ENCODE data around the gene QSER1. TPM values are rescaled to one million over a fixed set of nuclear protein-coding genes. Genes with fewer than 3 reads are reported as not detected.
"Not testable (repeated sequence)": the region's sequence is repeated elsewhere in the genome, so short reads cannot be mapped to it uniquely, and the experiment has no call there.

The QSER1 gene
- total and polyA plus RNA-seq, 2 donors (not counting 1 experiment from before 2014, with no cell fraction given) = 9.6 to 17.2 TPM

DNA sequence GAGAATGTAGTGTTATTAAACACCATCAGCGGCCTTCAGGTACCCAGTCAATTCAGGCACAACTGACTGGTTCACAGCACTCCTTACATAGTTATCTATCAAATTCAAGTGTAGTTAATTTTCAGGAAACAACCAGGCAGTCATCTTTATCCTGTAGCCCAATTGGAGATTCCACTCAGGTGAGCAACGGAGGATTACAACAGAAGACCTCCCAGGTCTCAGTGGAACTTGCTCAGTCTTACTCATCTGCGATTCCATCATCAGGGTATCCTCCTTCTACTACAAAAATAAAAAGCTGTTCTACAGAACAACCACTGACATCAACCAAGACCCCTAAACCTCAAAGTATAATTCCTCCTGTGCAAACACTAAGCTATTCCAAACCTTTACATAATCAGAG, 39.6 kb downstream of the QSER1 start:
- no peak overlapping the region for H3K4me2 ChIP-seq (ENCODE audit: extremely low read depth, insufficient read depth, low read length)
- no peaks in the 10 kb centered on the region for H4K20me1 ChIP-seq (ENCODE audit: control insufficient read depth, extremely low read depth, insufficient read depth, low read length)
- peaks cover 7% of the 10 kb centered on the region for H3K36me3 ChIP-seq (ENCODE audit: control insufficient read depth, insufficient read depth, low read length)
- H3K9me3 ChIP-seq (ENCODE audit: control insufficient read depth, insufficient read depth, low read depth, low read length) = no peaks in the 10 kb centered on the region
- no peaks in the 10 kb centered on the region for H3K79me2 ChIP-seq (ENCODE audit: control insufficient read depth, insufficient read depth, low read length)
- no peak overlapping the region for H2AFZ ChIP-seq (ENCODE audit: low read length)
- H3K9ac ChIP-seq (ENCODE audit: insufficient read depth, low read length) = no peak overlapping the region
- H3K4me1 ChIP-seq (ENCODE audit: control insufficient read depth, extremely low read depth, insufficient read depth, low read length) = no peaks in the 10 kb centered on the region
- TF ChIP-seq EZH2 (IDR thresholded peaks at IDR 0.05; ENCODE audit: low read length, missing control alignments) = no peak
- TF ChIP-seq, protein P1, sequence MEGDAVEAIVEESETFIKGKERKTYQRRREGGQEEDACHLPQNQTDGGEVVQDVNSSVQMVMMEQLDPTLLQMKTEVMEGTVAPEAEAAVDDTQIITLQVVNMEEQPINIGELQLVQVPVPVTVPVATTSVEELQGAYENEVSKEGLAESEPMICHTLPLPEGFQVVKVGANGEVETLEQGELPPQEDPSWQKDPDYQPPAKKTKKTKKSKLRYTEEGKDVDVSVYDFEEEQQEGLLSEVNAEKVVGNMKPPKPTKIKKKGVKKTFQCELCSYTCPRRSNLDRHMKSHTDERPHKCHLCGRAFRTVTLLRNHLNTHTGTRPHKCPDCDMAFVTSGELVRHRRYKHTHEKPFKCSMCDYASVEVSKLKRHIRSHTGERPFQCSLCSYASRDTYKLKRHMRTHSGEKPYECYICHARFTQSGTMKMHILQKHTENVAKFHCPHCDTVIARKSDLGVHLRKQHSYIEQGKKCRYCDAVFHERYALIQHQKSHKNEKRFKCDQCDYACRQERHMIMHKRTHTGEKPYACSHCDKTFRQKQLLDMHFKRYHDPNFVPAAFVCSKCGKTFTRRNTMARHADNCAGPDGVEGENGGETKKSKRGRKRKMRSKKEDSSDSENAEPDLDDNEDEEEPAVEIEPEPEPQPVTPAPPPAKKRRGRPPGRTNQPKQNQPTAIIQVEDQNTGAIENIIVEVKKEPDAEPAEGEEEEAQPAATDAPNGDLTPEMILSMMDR (conservative IDR thresholded peaks at IDR 0.05 in 1 of 2, IDR thresholded peaks at IDR 0.05 in 1 of 2; ENCODE audit: low read depth in 1 of 2, low read length in 2 of 2) = no peak
- no peaks in the 10 kb centered on the region for H3K27me3 ChIP-seq (ENCODE audit: control insufficient read depth, insufficient read depth, low read length)
- no peak overlapping the region for H3K4me3 ChIP-seq (replicated peaks in 1 of 4; ENCODE audit: control extremely low read depth in 1 of 4, insufficient read depth in 1 of 4, low read depth in 3 of 4, low read length in 4 of 4)
- DNase-seq (ENCODE audit: low read depth in 2 of 2) = no peak
- no peak overlapping the region for H3K27ac ChIP-seq (ENCODE audit: insufficient read depth, low read length)

DNA sequence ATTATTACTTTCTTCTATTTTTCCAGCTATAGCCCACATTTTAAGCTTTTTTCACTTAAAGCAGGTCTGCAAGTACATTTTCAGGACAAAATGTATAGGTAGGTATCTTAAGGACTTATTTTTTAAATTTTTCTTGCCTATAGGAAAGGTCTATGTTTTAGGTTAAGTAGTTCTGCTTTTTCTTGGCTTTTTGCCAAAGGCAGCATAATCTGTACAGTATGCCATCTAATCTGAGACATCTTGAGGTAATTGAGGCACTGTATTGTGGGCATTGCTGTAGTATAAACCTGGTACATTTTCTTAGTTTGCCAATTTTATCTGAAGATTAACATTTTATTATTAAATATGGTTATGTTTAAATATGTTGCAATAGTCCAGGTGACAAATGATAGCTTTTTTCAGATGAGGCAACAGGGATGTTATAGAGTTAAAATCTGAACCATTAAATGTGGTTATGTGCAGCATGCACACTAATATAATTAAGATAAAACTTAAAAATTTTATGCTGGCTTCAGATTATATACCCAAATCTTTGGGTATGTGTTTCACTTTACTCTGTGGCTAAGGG, 42.9 kb downstream of the QSER1 start:
- H3K4me3 ChIP-seq (replicated peaks in 1 of 4; ENCODE audit: control extremely low read depth in 1 of 4, insufficient read depth in 1 of 4, low read depth in 3 of 4, low read length in 4 of 4) = no peak overlapping the region
- H3K4me2 ChIP-seq (ENCODE audit: extremely low read depth, insufficient read depth, low read length) = no peak overlapping the region
- TF ChIP-seq EZH2 (IDR thresholded peaks at IDR 0.05; ENCODE audit: low read length, missing control alignments) = no peak
- TF ChIP-seq, protein P1 (conservative IDR thresholded peaks at IDR 0.05 in 1 of 2, IDR thresholded peaks at IDR 0.05 in 1 of 2; ENCODE audit: low read depth in 1 of 2, low read length in 2 of 2) = no peak
- H4K20me1 ChIP-seq (ENCODE audit: control insufficient read depth, extremely low read depth, insufficient read depth, low read length) = no peaks in the 10 kb centered on the region
- H3K4me1 ChIP-seq (ENCODE audit: control insufficient read depth, extremely low read depth, insufficient read depth, low read length) = no peaks in the 10 kb centered on the region
- H3K27ac ChIP-seq (ENCODE audit: insufficient read depth, low read length) = no peak overlapping the region
- no peaks in the 10 kb centered on the region for H3K27me3 ChIP-seq (ENCODE audit: control insufficient read depth, insufficient read depth, low read length)
- DNase-seq (ENCODE audit: low read depth in 2 of 2) = peak in 1 of 2 donors; percentile 5
- H3K36me3 ChIP-seq (ENCODE audit: control insufficient read depth, insufficient read depth, low read length) = peaks cover 7% of the 10 kb centered on the region
- H3K9me3 ChIP-seq (ENCODE audit: control insufficient read depth, insufficient read depth, low read depth, low read length) = no peaks in the 10 kb centered on the region
- H3K9ac ChIP-seq (ENCODE audit: insufficient read depth, low read length) = no peak overlapping the region
- peaks cover 1% of the 10 kb centered on the region for H3K79me2 ChIP-seq (ENCODE audit: control insufficient read depth, insufficient read depth, low read length)
- no peak overlapping the region for H2AFZ ChIP-seq (ENCODE audit: low read length)

GRCh38 chr11:32936178-32936577, 43.6 kb downstream of the QSER1 start:
- H3K4me3 ChIP-seq (replicated peaks in 1 of 4; ENCODE audit: control extremely low read depth in 1 of 4, insufficient read depth in 1 of 4, low read depth in 3 of 4, low read length in 4 of 4); H3K9me3 ChIP-seq (ENCODE audit: control insufficient read depth, insufficient read depth, low read depth, low read length); H3K4me1 ChIP-seq (ENCODE audit: control insufficient read depth, extremely low read depth, insufficient read depth, low read length); H3K27me3 ChIP-seq (ENCODE audit: control insufficient read depth, insufficient read depth, low read length); H3K27ac ChIP-seq (ENCODE audit: insufficient read depth, low read length); H3K79me2 ChIP-seq (ENCODE audit: control insufficient read depth, insufficient read depth, low read length); H2AFZ ChIP-seq (ENCODE audit: low read length); H3K9ac ChIP-seq (ENCODE audit: insufficient read depth, low read length); H4K20me1 ChIP-seq (ENCODE audit: control insufficient read depth, extremely low read depth, insufficient read depth, low read length); H3K4me2 ChIP-seq (ENCODE audit: extremely low read depth, insufficient read depth, low read length); DNase-seq (ENCODE audit: low read depth in 2 of 2); H3K36me3 ChIP-seq (ENCODE audit: control insufficient read depth, insufficient read depth, low read length): not testable (repeated sequence)

DNA sequence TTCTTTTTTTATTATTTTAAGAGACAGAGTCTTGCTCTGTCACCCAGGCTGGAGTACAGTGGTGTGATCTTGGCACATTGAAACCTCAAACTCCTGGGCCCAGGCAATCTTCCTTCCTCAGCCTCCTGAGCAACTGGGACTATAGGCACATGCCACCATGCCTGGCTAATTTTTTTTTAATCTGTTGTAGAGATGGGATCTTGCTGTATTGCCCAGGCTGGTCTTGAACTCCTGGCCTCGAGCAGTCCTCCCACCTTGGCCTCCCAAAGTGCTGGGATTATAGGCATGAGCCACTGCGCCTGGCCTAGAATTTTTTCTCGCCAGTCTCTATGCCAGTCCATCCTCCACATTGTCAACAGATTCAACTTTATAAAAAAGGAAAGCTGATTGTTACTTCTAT, 44.7 kb downstream of the QSER1 start:
- H3K36me3 ChIP-seq (ENCODE audit: control insufficient read depth, insufficient read depth, low read length); H3K27ac ChIP-seq (ENCODE audit: insufficient read depth, low read length); H4K20me1 ChIP-seq (ENCODE audit: control insufficient read depth, extremely low read depth, insufficient read depth, low read length); H3K4me1 ChIP-seq (ENCODE audit: control insufficient read depth, extremely low read depth, insufficient read depth, low read length); H3K4me2 ChIP-seq (ENCODE audit: extremely low read depth, insufficient read depth, low read length); H3K9me3 ChIP-seq (ENCODE audit: control insufficient read depth, insufficient read depth, low read depth, low read length); H3K9ac ChIP-seq (ENCODE audit: insufficient read depth, low read length); H2AFZ ChIP-seq (ENCODE audit: low read length); DNase-seq (ENCODE audit: low read depth in 2 of 2); H3K27me3 ChIP-seq (ENCODE audit: control insufficient read depth, insufficient read depth, low read length); H3K79me2 ChIP-seq (ENCODE audit: control insufficient read depth, insufficient read depth, low read length); H3K4me3 ChIP-seq (replicated peaks in 1 of 4; ENCODE audit: control extremely low read depth in 1 of 4, insufficient read depth in 1 of 4, low read depth in 3 of 4, low read length in 4 of 4): not testable (repeated sequence)
